ENCODE results near the gene FRMPD4. TPM values are rescaled to one million over a fixed set of nuclear protein-coding genes. Genes with fewer than 3 reads are reported as not detected.

The FRMPD4 gene
- not detected for total RNA-seq
- total RNA-seq (2013) = not detected
- 0 to 0.12 (median 0) reads per million in 29 experiments for total RNA-seq

DNA sequence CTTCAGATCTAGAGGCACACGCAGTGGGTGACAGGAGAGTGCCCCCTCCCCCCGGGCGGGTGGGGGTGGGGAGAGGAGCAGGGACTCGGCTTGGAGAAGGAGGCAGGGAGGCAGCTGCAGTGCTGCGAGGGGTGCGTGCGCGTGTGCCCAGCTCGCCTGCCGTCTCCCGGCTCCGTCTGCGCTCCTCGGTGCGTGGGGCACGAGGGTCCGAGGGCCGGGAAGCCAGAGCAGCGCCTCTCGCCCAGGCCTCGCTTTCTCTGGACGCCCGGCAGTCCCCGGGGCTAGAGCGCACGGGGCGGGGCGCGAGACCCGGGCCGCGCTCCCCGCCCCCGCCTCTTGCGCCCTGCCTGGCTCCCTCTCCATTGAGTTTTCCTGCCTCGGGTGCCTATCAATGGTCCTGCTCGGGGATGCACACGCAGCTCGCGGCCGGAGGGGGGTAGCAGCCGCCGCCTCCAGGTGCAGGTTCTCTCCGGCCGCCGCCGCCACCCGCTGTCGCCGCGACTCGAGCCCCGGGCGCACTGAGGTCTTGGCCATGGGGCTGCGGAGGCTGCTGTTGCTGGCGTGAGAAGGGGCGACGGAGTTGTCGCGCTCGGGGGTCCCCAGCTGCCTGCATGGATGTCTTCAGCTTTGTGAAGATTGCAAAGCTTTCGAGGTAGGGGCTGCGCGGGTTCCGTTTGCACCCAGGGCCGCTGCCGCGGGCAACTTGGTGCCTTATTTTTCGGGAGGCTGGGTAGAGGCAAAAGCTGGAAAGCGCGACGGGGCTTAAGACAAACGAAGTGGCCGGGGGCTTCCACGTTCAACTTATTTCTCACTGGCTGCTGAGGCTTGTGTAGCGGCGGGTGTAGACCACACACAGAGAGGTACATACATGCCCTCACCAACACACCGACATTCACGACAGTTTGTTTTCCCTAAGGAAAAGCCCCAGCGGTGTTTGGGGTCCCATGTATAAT, at the start of gene FRMPD4:
FRMPD4 (plus strand) TSS at position 113 of the 953 bp plus-strand sequence; CDS start at position 612, 499 bp downstream.
- peaks cover 15 to 28% of the 10 kb centered on the region in 2 donors for H3K27me3 Mint-ChIP-seq
- no peaks in the 10 kb centered on the region for H3K36me3 ChIP-seq (ENCODE audit: control insufficient read depth in 2 of 2, extremely low read depth in 1 of 2, insufficient read depth in 1 of 2, low read length in 1 of 2)
- peaks cover 0 to 8% of the 10 kb centered on the region in 2 experiments for H3K27me3 ChIP-seq (replicated peaks in 1 of 2; ENCODE audit: control insufficient read depth in 2 of 2, extremely low read depth in 1 of 2, insufficient read depth in 2 of 2, low read length in 1 of 2)
- no peak within 1 kb of the TSS for H3K4me3 Mint-ChIP-seq
- no peaks in the 10 kb centered on the region for H3K4me1 ChIP-seq (ENCODE audit: control insufficient read depth in 1 of 2, extremely low read depth in 1 of 2, insufficient read depth in 2 of 2, low read length in 2 of 2)
- DNase-seq (no peak), ATAC-seq (replicated peaks in 1 of 4) (no peak)
- no peak within 1 kb of the TSS for H3K27ac Mint-ChIP-seq
- H3K36me3 Mint-ChIP-seq = no peaks in the 10 kb centered on the region
- CTCF ChIA-PET = no interaction called here
- H3K4me1 Mint-ChIP-seq = peaks cover 0 to 4% (median 0%) of the 10 kb centered on the region in 3 donors
- H3K9me3 Mint-ChIP-seq = no peaks in the 10 kb centered on the region
- WGBS (ENCODE audit: insufficient coverage) = 11% methylated on average over 34 of the region's 80 CpGs
- H3K4me3 ChIP-seq (ENCODE audit: control insufficient read depth in 1 of 2, extremely low read depth in 1 of 2, low read length in 1 of 2) = no peak within 1 kb of the TSS
- no peak within 1 kb of the TSS for H3K27ac ChIP-seq (ENCODE audit: low read length)
- H3K9me3 ChIP-seq = no peaks in the 10 kb centered on the region
- POLR2A ChIA-PET = no interaction called here

- Mint-ChIP-seq H3K36me3 (no peaks in the 10 kb centered on the region), H3K27me3 (peaks cover 0 to 19% of the 10 kb centered on the region in 2 donors), H3K9me3 (peaks cover 0 to 6% (median 0%) of the 10 kb centered on the region in 3 donors), H3K4me3 (no peak overlapping the region), H3K4me1 (no peaks in the 10 kb centered on the region), H3K27ac (no peak overlapping the region)
- Histone ChIP-seq H3K4me1 (ENCODE audit: control insufficient read depth in 1 of 2, extremely low read depth in 1 of 2, insufficient read depth in 2 of 2, low read length in 2 of 2) (no peaks in the 10 kb centered on the region), H3K9me3 (no peaks in the 10 kb centered on the region), H3K4me3 (ENCODE audit: control insufficient read depth in 1 of 2, extremely low read depth in 1 of 2, low read length in 1 of 2) (no peak overlapping the region), H3K27me3 (replicated peaks in 1 of 2; ENCODE audit: control insufficient read depth in 2 of 2, extremely low read depth in 1 of 2, insufficient read depth in 2 of 2, low read length in 1 of 2) (no peaks in the 10 kb centered on the region), H3K36me3 (ENCODE audit: control insufficient read depth in 2 of 2, extremely low read depth in 1 of 2, insufficient read depth in 1 of 2, low read length in 1 of 2) (no peaks in the 10 kb centered on the region), H3K27ac (ENCODE audit: low read length) (no peak overlapping the region)
- ChIA-PET POLR2A (no interaction called here), CTCF (no interaction called here)
- ATAC-seq (replicated peaks in 1 of 4) = no peak
- no peak for DNase-seq
- WGBS (ENCODE audit: insufficient coverage) = no CpG with 5 or more reads among the region's 1 CpG
These were observed 48.5 kb upstream of the FRMPD4 start for GRCh38 chrX:12089740-12090139.

GRCh38 chrX:12113321-12113720, 25.0 kb upstream of the FRMPD4 start:
- Mint-ChIP-seq H3K9me3 (peaks cover 0 to 7% (median 3%) of the 10 kb centered on the region in 3 donors), H3K27ac (no peak overlapping the region), H3K4me3 (no peak overlapping the region), H3K27me3 (no peaks in the 10 kb centered on the region), H3K4me1 (no peaks in the 10 kb centered on the region), H3K36me3 (no peaks in the 10 kb centered on the region)
- Histone ChIP-seq H3K27ac (ENCODE audit: low read length) (no peak overlapping the region), H3K4me3 (ENCODE audit: control insufficient read depth in 1 of 2, extremely low read depth in 1 of 2, low read length in 1 of 2) (no peak overlapping the region), H3K4me1 (ENCODE audit: control insufficient read depth in 1 of 2, extremely low read depth in 1 of 2, insufficient read depth in 2 of 2, low read length in 2 of 2) (no peaks in the 10 kb centered on the region), H3K36me3 (ENCODE audit: control insufficient read depth in 2 of 2, extremely low read depth in 1 of 2, insufficient read depth in 1 of 2, low read length in 1 of 2) (no peaks in the 10 kb centered on the region), H3K9me3 (no peaks in the 10 kb centered on the region), H3K27me3 (replicated peaks in 1 of 2; ENCODE audit: control insufficient read depth in 2 of 2, extremely low read depth in 1 of 2, insufficient read depth in 2 of 2, low read length in 1 of 2) (no peaks in the 10 kb centered on the region)
- DNase-seq (no peak), ATAC-seq (replicated peaks in 1 of 4) (no peak)
- CTCF ChIA-PET = no interaction called here
- POLR2A ChIA-PET = no interaction called here
- no CpG with 5 or more reads among the region's 2 CpGs for WGBS (ENCODE audit: insufficient coverage)

DNA sequence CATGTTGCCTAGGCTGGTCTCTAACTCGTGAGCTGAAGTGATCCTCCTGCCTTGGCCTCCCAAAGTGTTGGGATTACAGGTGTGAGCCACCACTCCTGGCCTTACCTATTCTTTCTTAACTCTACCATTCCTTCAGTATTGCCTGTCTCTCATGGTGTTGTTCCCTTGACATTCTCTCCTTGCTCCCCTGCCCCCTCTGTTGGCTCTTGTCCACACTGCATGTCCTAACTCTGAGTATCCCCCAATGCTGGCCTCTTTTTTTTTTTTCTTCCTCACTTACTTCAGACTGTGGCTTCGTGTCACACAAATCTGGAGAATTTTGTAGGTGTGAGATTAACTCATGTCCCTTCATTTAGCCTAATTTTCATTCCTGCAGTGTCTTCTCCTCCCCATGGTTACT, 22.9 kb upstream of the FRMPD4 start:
- DNase-seq (no peak), ATAC-seq (replicated peaks in 1 of 4) (no peak)
- WGBS (ENCODE audit: insufficient coverage) = no CpG with 5 or more reads among the region's 2 CpGs

GRCh38 chrX:12118134-12118533, 20.1 kb upstream of the FRMPD4 start:
- no peaks in the 10 kb centered on the region for H3K9me3 ChIP-seq
- ChIA-PET POLR2A (no interaction called here), CTCF (no interaction called here)
- no peak overlapping the region for H3K4me3 ChIP-seq (ENCODE audit: control insufficient read depth in 1 of 2, extremely low read depth in 1 of 2, low read length in 1 of 2)
- Mint-ChIP-seq H3K9me3 (peaks cover 0 to 7% (median 0%) of the 10 kb centered on the region in 3 donors), H3K27ac (no peak overlapping the region), H3K27me3 (peaks cover 0 to 4% of the 10 kb centered on the region in 2 donors), H3K36me3 (no peaks in the 10 kb centered on the region), H3K4me3 (no peak overlapping the region), H3K4me1 (no peaks in the 10 kb centered on the region)
- H3K27me3 ChIP-seq (replicated peaks in 1 of 2; ENCODE audit: control insufficient read depth in 2 of 2, extremely low read depth in 1 of 2, insufficient read depth in 2 of 2, low read length in 1 of 2) = no peaks in the 10 kb centered on the region
- H3K36me3 ChIP-seq (ENCODE audit: control insufficient read depth in 2 of 2, extremely low read depth in 1 of 2, insufficient read depth in 1 of 2, low read length in 1 of 2) = no peaks in the 10 kb centered on the region
- no peak overlapping the region for H3K27ac ChIP-seq (ENCODE audit: low read length)
- WGBS (ENCODE audit: insufficient coverage) = no CpG with 5 or more reads among the region's 3 CpGs
- DNase-seq (no peak), ATAC-seq (replicated peaks in 1 of 4) (no peak)
- no peaks in the 10 kb centered on the region for H3K4me1 ChIP-seq (ENCODE audit: control insufficient read depth in 1 of 2, extremely low read depth in 1 of 2, insufficient read depth in 2 of 2, low read length in 2 of 2)

More for the DNA sequence above, 22.9 kb upstream of the FRMPD4 start:
- Mint-ChIP-seq H3K27me3 (peaks cover 0 to 4% of the 10 kb centered on the region in 2 donors), H3K4me1 (no peaks in the 10 kb centered on the region), H3K36me3 (no peaks in the 10 kb centered on the region), H3K4me3 (no peak overlapping the region), H3K27ac (no peak overlapping the region), H3K9me3 (peaks cover 0 to 7% (median 3%) of the 10 kb centered on the region in 3 donors)
- Histone ChIP-seq H3K4me3 (ENCODE audit: control insufficient read depth in 1 of 2, extremely low read depth in 1 of 2, low read length in 1 of 2) (no peak overlapping the region), H3K4me1 (ENCODE audit: control insufficient read depth in 1 of 2, extremely low read depth in 1 of 2, insufficient read depth in 2 of 2, low read length in 2 of 2) (no peaks in the 10 kb centered on the region), H3K27ac (ENCODE audit: low read length) (no peak overlapping the region), H3K27me3 (replicated peaks in 1 of 2; ENCODE audit: control insufficient read depth in 2 of 2, extremely low read depth in 1 of 2, insufficient read depth in 2 of 2, low read length in 1 of 2) (no peaks in the 10 kb centered on the region), H3K9me3 (no peaks in the 10 kb centered on the region), H3K36me3 (ENCODE audit: control insufficient read depth in 2 of 2, extremely low read depth in 1 of 2, insufficient read depth in 1 of 2, low read length in 1 of 2) (no peaks in the 10 kb centered on the region)
- POLR2A ChIA-PET = no interaction called here
- CTCF ChIA-PET = no interaction called here

DNA sequence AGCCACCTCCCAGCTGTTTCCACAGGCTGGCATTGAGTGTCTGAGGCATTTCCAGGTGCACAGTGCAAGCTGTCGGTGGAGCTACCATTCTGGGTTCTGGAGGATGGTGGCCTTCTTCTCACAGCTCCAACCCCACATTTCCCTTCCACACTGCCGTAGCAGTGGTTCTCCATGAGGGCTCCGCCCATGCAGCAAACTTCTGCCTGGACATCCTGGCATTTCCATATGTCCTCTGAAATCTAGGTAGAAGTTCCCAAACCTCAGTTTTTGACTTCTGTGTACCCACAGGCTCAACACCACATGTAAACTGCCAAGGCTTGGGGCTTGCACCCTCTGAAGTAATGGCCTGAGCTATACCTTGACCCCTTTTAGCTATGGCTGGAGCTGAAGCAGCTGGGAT, 10.3 kb upstream of the FRMPD4 start:
- Histone ChIP-seq H3K36me3 (ENCODE audit: control insufficient read depth in 2 of 2, extremely low read depth in 1 of 2, insufficient read depth in 1 of 2, low read length in 1 of 2) (no peaks in the 10 kb centered on the region), H3K4me1 (ENCODE audit: control insufficient read depth in 1 of 2, extremely low read depth in 1 of 2, insufficient read depth in 2 of 2, low read length in 2 of 2) (no peaks in the 10 kb centered on the region), H3K27ac (ENCODE audit: low read length) (no peak overlapping the region), H3K27me3 (replicated peaks in 1 of 2; ENCODE audit: control insufficient read depth in 2 of 2, extremely low read depth in 1 of 2, insufficient read depth in 2 of 2, low read length in 1 of 2) (no peaks in the 10 kb centered on the region), H3K4me3 (ENCODE audit: control insufficient read depth in 1 of 2, extremely low read depth in 1 of 2, low read length in 1 of 2) (no peak overlapping the region), H3K9me3 (no peaks in the 10 kb centered on the region)
- ChIA-PET POLR2A (no interaction called here), CTCF (no interaction called here)
- no peak for ATAC-seq (replicated peaks in 1 of 4)
- no peaks in the 10 kb centered on the region for H3K4me1 Mint-ChIP-seq
- DNase-seq = no peak
- no peak overlapping the region for H3K4me3 Mint-ChIP-seq
- H3K9me3 Mint-ChIP-seq = peaks cover 3 to 9% (median 5%) of the 10 kb centered on the region in 3 donors
- 94% methylated on average over 2 of the region's 3 CpGs for WGBS (ENCODE audit: insufficient coverage)
- peaks cover 2 to 17% of the 10 kb centered on the region in 2 donors for H3K27me3 Mint-ChIP-seq
- H3K27ac Mint-ChIP-seq = no peak overlapping the region
- no peaks in the 10 kb centered on the region for H3K36me3 Mint-ChIP-seq
